Measurements from ENCODE around the gene PLBD2.
A peak's percentile ranks its signal among the peaks of the same experiment; 100 is the strongest.

The PLBD2 gene

DNA sequence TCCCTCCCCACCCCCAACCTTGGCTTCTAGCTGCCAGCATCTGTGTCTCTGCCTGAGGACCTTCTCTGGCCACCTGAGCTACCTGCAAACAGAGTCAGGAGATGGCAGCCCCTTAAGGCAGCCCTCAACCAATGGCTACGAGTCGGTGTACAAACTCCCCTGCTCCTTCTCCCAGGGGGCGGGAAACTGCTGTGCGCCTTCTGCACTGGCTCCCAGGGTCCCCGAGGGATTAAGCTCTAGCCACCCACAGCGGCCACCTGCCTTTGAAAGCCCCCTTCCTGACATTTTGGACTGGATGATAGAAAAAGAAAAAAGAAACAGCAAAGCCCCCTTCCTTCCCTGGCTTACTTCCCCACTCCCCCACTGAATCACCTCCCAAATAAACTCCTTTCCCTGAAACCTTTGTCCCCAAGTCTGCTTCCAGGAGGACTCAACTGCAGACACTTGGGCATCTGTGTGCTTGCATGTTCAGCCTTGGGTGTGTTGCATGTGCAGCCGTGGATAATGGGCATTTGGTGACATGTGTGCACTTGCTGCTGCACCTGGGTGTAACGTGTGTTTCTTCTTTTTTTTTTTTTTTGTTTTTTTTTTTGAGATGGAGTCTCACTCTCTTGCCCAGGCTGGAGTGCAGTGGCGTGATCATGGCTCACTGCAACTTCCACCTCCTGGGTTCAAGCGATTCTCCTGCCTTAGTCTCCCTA, 39.3 kb downstream of the PLBD2 start:
- no peak for DNase-seq

DNA sequence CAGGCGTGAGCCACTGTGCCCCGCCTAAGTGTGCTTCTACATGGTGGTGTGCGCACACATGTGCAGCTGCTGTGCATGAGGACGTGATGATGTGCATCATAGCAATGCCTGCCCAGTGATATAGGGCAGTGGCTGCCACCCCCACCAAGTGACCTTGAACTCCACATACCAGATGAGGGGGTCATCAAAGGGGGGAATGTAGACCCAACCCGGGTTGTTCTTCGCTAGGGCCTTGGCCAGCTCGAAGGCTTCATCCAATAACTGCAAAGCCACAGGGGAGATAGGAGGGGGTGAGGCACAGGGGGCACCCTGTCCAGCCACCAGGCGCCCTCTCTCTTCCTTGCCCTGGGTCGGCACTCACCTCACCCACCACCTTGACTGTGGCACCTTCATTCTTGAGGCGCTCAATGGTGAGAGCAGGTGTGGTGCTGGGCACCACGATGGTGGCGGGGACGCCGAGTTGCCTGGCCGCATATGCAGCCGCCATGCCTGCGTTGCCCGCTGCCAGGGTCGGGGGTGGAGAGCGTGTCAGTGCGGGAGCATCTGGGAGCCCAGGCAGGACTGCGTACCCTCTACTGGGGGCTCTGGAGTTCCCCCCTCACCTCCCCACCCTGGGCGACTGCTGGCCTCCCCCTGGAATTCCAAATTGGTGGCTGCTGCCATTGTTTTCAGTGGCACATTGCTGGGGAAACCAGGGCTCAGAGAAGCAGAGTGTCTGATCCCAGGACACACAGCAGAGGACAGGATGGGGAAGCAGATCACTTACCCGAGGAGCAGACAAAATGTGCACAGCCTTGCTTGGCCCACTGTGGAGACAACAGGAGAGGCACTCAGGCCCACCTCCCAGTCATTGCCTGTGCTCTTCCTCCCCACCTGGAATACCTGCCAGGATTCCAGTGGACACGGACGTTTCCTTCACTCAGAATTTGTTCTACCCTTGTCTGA, 40.2 kb downstream of the PLBD2 start:
- no peak for DNase-seq

DNA sequence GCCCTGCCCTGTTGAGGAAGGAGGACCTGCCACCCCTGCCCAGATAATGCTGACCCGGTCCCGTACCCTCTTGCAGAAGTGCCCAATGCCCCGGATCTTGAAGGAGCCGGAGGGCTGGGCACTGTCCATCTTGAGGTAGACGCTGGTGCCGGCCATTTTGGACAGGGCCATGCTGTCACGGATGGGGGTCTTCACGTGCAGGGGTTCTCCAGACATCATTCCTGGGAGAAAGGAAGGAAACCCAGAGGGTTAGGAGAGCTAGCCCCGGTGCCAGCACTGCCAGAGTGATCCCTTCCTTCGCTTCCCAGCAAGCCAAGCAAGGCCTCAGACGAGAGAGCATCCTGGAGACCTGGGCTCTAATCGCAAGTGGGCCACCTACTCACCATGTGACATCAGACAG, 41.1 kb downstream of the PLBD2 start:
- no peak for DNase-seq

DNA sequence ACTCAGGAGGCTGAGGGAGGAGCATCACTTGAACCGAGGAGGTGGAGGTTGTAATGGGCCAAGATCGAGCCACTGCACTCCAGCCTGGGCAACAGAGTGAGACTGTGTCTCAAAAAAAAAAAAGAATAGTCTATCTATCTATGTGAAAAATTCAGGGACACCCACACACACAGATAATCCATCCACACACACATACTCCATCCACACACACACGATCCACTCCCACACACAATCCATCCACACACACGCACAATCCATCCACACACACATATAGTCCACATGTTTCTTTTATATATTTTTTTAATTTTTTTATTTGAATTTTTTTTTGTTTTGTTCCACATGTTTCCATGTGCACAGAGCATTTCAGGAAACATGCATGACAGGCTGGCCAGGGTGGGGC, 42.0 kb downstream of the PLBD2 start:
- DNase-seq = no peak

DNA sequence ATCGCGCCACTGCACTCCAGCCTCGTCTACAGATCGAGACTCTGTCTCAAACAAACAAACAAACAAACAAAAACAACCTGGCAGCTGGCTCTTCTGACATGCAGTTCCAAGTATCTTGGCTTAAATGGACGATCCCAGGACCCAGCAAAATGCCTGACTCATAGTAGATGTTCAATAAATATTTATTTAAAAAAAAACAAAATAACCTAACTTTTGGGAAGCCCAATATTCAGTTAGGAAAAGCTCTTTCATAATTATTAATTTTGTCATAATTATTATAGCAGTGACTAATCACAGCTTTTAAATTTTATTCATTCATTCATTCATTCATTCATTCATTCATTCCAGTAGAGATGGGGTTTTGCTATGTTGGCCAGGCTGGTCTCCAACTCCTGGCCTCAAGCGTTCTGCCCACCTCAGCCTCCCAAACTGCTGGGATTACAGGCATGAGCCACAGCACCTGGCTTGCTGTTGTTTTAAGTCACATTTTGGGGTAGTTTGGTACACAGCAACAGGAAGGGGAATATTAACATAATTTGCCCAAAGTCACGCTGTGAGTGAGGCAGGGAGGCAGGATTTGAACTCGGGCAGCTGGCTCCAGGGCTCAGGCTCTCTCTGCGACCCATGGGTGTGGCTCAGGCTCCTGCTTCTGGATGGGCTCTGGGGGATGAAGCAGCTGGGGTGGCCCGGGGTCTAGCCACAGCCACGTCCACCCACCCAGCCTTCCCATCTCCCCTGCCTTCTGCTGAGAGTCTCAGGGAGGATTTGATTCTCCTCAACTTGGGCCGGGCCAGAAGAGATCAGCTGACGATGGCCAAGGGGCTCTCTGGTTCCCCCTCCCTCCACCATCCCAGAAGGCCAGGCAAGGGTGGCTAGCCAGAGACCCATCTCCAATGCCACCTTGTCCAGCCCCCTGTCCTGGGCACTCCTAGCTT, 42.9 kb downstream of the PLBD2 start:
- no peak for DNase-seq

DNA sequence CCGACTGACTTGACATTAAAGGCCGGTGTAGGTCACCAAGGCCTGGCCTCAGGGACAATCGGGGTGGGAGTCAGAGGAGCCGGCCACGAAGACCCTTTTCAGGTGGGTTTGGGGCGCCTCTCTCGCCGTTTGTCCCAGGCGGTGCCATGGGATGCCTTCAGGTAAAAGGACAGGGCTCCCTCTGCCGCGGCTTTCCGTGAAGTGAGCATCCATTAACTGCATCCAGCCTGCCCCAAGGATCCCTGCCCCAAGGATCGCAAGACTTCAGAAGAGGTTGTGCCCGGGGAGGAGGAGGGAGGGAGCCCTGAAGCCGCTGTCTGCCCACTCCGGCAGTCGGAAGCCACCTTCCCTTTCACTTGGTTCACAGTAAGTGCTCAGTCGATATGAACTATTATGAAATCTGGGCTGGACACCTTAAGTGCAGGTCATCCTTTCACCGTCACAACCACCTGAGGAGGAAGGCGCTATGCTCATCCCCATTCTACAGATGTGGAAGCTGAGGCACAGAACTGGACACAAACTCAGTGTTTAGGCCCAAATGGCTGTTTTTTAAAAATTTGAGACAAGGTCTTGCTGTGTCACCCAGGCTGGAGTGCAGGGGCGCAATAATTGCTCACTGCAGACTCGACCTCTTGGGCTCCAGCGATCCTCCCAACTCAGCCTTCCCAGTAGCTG, 44.3 kb downstream of the PLBD2 start:
- DNase-seq = no peak

DNA sequence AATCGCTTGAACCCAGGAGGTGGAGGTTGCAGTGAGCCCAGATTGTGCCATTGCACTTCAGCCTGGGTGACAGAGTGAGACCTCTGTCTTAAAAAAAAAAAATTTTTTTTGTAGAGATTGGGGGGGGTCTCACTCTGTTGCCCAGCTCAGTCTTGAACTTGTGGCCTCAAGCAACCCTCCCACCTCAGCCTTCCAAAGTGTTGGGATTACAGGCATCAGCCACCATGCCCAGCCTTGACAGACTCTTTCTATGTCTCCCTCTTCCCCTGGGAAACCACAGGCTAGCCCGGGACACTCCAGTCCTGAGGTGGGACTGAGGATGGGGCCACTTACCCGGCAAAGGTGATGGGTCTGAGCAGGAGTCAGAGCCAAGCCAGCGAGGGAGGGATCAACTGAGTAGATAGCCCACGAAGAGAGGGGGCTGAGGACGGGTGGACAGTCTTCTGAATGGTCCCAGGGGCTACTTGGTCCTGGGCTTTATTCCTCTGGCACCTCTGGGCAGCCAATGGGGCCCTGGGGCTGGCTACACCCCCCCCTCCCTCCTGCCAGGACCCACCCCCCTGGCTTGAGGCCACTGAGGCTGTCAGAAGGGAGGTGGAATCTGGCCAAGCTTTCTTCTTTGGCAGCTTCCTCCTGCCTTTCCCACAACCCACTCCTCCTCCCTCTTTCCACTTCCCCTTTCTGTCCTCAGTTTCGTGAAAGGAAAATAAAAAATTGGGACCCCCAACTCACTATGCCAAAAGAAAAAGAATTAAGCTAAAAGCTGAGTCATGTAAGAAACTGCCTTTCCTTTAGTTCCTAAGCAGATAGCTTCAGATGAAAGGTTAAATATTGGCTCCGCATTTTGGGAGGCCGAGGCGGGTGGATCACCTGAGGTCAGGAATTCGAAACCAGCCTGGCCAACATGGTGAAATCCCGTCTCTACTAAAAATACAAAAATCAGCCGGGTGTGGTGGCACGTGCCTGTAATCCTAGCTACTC, 45.3 kb downstream of the PLBD2 start, which contains the start of gene SDS:
Gene SDS, minus strand, starts transcription at position 453 of the 981 bp plus-strand sequence. CDS start 4,179 bp downstream, outside the sequence.
- DNase-seq = peak; percentile 64 to 78 (median 78)

DNA sequence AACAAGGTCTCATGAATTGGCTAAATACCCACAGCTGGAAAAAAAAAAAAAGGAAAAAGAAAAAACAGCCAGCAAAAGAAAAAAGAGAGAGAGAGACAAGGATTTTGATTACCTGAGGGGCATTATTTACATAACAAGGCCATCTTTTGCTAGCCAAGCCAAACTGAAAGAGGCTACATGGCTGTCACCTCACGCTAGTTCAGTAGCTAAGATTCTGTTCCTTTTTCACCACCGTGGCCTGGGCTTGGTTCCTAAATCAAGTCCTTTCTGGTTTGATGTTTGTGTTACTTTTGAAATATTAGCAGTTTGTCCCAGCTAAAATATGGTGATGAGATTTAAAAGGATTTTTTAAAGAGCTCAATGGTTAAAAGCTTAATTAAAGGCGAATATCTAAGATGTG, 47.3 kb downstream of the PLBD2 start:
- DNase-seq = peak; percentile 60 to 66 (median 64)

DNA sequence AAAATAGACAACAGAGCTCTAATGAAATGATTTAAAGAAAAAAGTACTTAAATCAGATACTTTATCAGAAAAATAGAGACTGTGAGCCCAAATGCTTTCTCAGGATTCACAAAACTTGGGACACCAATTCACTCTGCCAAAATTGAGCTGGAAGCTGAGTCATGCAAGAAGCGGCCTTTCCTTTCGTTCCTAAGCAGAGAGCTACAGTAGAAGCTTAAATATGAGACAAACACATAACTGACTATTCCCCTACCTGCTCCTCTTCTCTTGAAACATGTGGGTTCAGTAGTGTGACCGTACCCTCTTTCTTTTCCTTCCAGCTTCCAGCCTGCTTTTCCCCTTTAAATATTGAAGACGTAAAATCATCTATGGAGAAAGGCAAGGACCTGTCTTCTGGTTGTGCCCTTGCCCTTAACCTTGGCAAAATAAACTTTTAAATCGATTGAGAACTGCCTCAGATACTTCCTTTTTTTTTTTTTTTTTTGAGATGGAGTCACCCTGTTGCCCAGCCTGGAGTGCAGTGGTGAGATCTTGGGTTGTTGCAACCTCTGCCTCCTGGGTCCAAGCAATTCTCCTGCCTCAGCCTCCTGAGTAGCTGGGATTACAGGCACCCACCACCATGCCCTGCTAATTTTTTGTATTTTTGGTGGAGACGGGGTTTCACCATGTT, 49.7 kb downstream of the PLBD2 start:
- peak; percentile 52 to 63 (median 61) for DNase-seq

DNA sequence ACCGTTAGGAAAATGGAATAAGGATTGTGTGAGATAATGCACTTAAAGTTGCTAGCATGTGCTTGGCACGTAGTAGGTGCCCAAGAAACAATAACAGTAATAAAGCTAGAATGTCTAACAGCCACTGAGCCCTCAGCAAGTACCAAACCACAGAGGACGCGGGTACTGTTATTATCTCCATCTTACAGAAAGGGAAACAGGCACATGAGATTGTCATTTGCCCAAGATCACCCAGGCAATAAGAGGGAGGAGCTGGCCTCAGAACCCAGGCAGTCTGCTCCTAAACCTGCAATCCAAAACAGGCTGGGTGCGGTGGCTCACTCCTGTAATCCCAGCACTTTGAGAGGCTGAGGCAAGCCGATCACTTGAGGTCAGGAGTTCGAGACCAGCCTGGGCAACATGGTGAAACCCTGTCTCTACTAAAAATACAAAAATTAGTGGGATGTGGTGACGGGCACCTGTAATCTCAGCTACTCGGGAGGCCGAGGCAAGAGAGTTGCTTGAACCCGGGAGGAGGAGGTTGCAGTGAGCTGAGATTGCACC, 50.4 kb downstream of the PLBD2 start:
- no peak for DNase-seq

DNA sequence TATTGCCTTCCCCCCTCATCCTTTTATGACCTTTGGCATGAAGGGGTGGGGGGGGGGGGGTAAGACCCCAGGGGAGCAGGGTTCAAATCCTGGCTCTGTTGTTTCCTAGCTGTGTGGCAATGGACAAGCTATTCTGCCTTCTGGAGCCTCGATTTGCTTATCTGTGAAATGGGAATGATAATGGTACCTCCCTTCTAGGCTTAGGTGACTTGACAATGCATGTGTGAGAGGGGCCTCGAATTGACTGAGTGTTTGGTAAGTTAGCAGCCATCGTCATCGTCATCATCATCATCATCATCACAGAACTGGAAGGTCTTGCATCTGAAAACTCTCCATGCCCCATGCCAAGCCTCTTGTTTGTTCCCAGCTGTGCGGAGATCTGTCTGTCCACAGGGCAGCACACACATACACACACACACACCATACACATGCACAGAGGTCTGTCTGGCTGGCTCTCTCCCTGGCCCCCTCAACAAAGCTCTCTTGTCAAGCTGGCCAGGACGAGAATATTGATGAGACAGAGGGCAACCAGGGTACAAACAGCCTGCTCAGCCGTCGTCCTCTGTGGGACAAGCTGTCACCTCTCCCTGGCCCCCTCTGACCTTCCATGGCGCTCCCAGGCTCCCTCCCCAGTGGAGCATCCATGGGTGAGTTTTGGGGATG, 51.2 kb downstream of the PLBD2 start:
- no peak for DNase-seq

DNA sequence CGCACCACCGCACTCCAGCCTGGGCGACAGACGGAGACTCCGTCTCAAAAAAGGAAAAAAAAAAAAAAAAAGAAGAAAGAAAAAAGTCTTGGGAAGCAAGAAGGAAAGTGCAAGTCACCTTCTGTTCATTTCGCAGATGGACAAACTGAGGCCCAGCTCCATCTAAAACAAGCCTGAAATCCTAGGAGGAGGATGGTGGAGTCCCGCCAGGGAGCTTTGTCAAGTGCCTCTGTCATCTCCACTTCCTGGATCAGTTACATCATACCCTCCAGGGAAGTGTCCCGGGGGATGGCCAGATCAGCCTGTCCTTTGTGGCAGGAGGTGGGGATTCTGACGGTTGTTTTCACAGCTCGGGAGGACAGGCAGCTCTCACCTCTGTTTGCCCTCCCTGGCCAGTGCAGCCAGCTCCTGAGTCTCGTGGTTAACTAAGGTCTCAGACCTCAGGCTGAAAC, 55.1 kb downstream of the PLBD2 start:
- DNase-seq = peak; percentile 80 to 86 (median 84)

DNA sequence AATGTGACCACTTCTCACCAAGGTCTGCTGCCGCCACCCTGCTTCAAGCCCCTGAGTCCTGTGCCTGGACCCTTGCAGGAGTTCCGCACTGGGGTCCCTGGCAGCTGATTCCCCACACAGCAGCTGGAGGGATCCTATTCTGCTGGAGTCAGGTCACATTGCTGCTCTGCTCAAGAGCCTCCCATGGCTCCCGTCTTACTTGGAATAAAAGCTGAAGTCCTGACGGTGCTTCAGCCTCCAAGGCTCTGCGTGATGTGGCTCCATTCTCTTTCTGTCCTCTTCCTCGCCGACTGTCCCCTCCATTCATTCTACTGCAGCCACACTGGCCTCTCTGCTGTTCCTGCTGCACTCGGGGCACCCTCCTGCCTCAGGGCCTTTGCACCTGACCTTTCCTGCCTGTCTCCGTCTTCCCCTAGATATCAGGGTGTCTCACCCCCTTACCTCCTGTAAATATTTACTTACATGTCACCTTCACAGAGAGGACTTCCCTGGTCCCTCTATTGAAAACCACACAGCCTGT, 56.2 kb downstream of the PLBD2 start:
- no peak for DNase-seq

DNA sequence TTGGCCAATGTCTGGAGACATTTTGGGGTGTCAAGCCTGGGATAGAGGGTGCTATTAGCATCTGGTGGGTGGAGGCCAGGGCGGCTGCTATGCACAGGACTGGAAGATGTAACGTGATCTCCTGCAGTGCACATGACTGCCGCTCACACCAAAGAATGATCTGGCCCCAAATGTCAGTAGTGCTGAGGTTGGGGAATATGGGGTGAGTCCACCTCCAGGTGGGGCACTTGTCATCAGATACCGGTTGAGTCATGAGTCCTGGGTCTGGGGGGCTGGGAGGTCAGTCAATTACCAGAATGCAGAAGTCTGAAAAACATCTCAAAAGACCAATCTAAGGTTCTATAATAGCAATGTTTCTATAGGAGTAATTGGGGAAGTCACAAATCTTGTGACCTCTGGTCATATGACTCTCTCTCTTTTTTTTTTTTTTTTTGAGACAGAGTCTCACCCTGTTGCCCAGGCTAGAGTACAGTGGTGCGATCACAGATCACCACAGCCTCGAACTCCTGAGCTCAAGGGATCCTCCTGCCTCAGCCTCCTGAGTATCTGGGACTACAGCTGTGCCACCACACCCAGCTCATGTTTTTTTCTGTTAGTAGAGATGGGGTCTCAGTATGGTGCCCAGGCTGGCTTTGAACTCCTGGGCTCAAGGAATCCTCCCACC, 57.8 kb downstream of the PLBD2 start:
- DNase-seq = peak; percentile 79 to 91 (median 80)

DNA sequence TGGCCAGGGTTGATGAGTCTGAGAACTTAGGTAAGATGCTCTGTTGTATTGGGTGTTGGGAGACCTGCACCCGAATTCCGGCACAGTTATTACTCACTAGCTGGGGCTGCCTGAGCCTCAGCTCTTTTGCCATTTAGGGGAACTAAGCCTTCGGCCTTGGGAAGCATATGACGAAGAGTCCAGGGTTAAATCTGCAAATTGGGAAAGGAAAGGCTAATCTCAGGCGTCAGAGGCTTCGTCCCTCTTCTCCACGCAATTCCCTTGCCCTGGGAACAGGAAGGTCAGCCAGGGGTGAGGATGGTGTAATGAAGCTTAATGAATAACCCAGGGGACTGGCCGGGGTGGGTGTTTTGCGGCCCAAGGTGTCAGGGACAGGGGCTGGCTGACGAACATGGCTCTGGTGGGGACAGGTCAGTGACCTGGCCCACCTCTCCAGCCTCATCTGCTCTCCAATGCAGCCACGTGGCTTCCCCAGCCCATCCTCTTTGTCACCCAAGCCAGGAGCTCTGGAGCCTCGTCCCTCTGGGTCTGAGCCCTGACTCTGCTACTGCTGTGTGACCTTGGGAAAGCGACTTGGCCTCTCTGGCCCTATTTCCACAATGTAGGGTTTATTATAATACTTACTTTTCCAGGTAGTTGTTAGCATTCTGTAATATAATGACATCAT, 60.0 kb downstream of the PLBD2 start:
- peak; percentile 92 to 99 (median 93) for DNase-seq

DNA sequence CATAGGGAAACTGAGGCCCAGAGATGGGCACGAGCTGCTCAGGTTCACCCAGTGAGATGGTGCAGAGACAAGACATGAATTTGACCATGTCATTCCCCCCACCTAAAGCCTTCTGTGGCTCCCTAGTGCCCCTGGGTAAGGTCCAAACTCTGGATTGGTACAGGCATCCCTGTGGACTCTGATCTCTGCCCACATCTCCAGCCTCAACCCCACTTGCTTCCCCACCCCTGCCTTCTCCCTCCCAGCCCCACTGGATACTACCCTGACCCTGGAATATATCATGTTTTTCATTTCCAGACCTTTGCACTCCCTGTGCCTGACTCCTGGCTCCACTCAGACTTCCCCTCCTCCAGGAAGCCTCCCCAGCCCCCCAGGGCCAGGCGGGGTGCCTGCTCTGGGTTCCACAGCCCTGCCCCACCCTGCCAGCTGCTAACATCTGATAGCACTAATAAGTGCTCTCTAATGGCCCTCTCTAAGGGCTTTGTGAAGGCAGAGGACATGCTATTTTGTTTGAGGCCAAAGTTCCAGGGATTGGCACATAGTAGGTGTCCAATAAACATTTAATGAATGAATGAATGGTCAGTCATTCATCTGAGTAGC, 62.7 kb downstream of the PLBD2 start:
- DNase-seq = no peak
